Activated CD4-positive, alpha-beta memory T cell treated with anti-CD3 and anti-CD28 coated beads for 36 hours (primary cell): ENCODE results near the gene TEKT4. TPM values are rescaled to one million over a fixed set of nuclear protein-coding genes. Genes with fewer than 3 reads are reported as not detected.
"Not testable (repeated sequence)": the region's sequence is repeated elsewhere in the genome, so short reads cannot be mapped to it uniquely, and the experiment has no call there.

Experiments used
- CTCF ChIA-PET: fragments of 350-600 bp; sonication (Branson Sonifier 250); formaldehyde crosslinking; loops from one replicate; lab custom pipeline; 2021; ENCODE audit warnings: antibody characterized with exemption, inconsistent platforms; lab: Charles Lee
- POLR2A ChIA-PET: fragments of 350-600 bp; sonication (Branson Sonifier 250); formaldehyde crosslinking; loops from one replicate; lab custom pipeline; 2021; ENCODE audit warnings: antibody characterized with exemption; lab: Charles Lee
- DNase-seq: peaks from one replicate; pipeline ENCODE4 v3.0.0-alpha.2; 2020
- H3K27ac Mint-ChIP-seq: one replicate; pipeline ENCODE4 v1.8.0; 2021; ENCODE audit warnings: mixed read lengths
- H3K27me3 Mint-ChIP-seq: one replicate; pipeline ENCODE4 v1.8.0; 2021; ENCODE audit warnings: mixed read lengths
- H3K36me3 Mint-ChIP-seq: one replicate; pipeline ENCODE4 v1.8.0; 2021; ENCODE audit warnings: mixed read lengths
- H3K4me1 Mint-ChIP-seq: one replicate; pipeline ENCODE4 v1.8.0; 2021; ENCODE audit warnings: low read depth, mixed read lengths
- H3K4me3 Mint-ChIP-seq: one replicate; pipeline ENCODE4 v1.8.0; 2021; ENCODE audit warnings: mild to moderate bottlenecking, mixed read lengths
- H3K9me3 Mint-ChIP-seq: one replicate; pipeline ENCODE4 v1.8.0; 2021; ENCODE audit warnings: mixed read lengths
- intact Hi-C: fragments of 100-400 bp; cut with micrococcal nuclease; formaldehyde crosslinking; loops from one replicate; pipeline ENCODE4 v1.15.1; 2023
- total RNA-seq, 2 experiments: library from RNA; stranded (reverse); gene quantifications; one replicate each; pipeline ENCODE4 v1.2.3, GENCODE V29; 2021

Gene TEKT4
- total RNA-seq: not detected

- no peak within 1 kb of the TSS for H3K27ac Mint-ChIP-seq
- H3K36me3 Mint-ChIP-seq: no peaks in the 10 kb centered on the region
- no peak within 1 kb of the TSS for H3K4me3 Mint-ChIP-seq
- intact Hi-C loops: no loop called here
- peaks cover 8% of the 10 kb centered on the region for H3K27me3 Mint-ChIP-seq
- no peaks in the 10 kb centered on the region for H3K9me3 Mint-ChIP-seq
- no peaks in the 10 kb centered on the region for H3K4me1 Mint-ChIP-seq
- DNase-seq: no peak
- ChIA-PET CTCF (interaction anchor here (1.2 kb wide), 1 partner anchor 266 kb away, joined by 3 read pairs; no protein-coding TSS in a partner anchor), POLR2A (no interaction called here)
Observed at GRCh38 chr2:94871226-94872087, at the start of gene TEKT4. TEKT4 (plus strand) TSS chr2:94871430; CDS start chr2:94871580, 150 bp downstream.

- H3K27ac Mint-ChIP-seq, H3K27me3 Mint-ChIP-seq, H3K9me3 Mint-ChIP-seq, H3K36me3 Mint-ChIP-seq, H3K4me3 Mint-ChIP-seq, POLR2A ChIA-PET, H3K4me1 Mint-ChIP-seq, DNase-seq, intact Hi-C loops, CTCF ChIA-PET: not testable (repeated sequence)
Observed at GRCh38 chr2:94839224-94839623, 32.0 kb upstream of the TEKT4 start.

GRCh38 chr2:94856856-94857255 lies 14.4 kb upstream of the TEKT4 start:
- H3K4me1 Mint-ChIP-seq, H3K9me3 Mint-ChIP-seq, CTCF ChIA-PET, POLR2A ChIA-PET, DNase-seq, H3K27ac Mint-ChIP-seq, intact Hi-C loops, H3K36me3 Mint-ChIP-seq: not testable (repeated sequence)
- H3K27me3 Mint-ChIP-seq: peaks cover 27% of the 10 kb centered on the region
- peak overlapping the region; percentile 35 for H3K4me3 Mint-ChIP-seq

- CTCF ChIA-PET, H3K27ac Mint-ChIP-seq, intact Hi-C loops, POLR2A ChIA-PET, H3K4me1 Mint-ChIP-seq, H3K36me3 Mint-ChIP-seq, DNase-seq, H3K9me3 Mint-ChIP-seq: not testable (repeated sequence)
- peaks cover 30% of the 10 kb centered on the region for H3K27me3 Mint-ChIP-seq
- H3K4me3 Mint-ChIP-seq: peak overlapping the region; percentile 35
Observed at GRCh38 chr2:94857367-94858162, 13.7 kb upstream of the TEKT4 start.

DNA sequence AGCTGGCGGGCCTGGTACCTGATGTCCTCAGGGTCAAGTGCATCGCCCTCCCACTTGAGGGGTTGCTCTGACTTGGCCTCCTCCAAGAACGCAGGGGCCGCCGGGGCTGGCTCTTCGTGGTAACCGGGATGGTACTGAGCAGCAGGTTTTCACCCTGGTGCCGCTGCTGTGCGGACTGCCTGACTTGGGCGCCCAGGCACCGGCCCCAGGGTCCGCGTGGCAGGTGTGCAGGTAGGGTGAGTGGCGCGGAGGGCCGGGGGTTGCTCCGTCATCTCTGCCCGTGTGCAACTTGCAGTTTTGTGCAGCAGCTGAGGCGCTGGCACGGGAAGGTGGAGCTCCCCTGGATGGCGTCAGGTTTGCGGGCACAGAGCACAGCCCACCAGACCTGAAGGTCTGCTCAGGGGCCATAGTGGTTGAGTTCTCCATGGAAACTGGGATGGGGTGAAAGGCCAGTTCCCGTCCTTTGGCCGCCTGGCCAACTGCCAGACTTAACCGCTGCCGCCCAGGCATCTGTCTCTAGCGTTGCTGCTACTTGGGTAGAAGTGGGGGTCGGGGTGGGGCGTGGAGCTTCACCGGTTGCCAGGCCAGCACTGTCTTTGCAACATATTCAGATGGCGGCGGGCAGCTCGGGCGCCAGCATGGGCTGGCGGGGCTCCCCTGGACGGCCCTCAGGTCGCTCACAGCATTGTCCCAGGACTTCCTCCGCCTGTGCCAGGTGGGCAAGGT lies 12.9 kb upstream of the TEKT4 start:
- intact Hi-C loops, H3K36me3 Mint-ChIP-seq, H3K4me1 Mint-ChIP-seq, CTCF ChIA-PET, H3K9me3 Mint-ChIP-seq, H3K27ac Mint-ChIP-seq, DNase-seq, POLR2A ChIA-PET, H3K4me3 Mint-ChIP-seq: not testable (repeated sequence)
- H3K27me3 Mint-ChIP-seq: peaks cover 34% of the 10 kb centered on the region

DNA sequence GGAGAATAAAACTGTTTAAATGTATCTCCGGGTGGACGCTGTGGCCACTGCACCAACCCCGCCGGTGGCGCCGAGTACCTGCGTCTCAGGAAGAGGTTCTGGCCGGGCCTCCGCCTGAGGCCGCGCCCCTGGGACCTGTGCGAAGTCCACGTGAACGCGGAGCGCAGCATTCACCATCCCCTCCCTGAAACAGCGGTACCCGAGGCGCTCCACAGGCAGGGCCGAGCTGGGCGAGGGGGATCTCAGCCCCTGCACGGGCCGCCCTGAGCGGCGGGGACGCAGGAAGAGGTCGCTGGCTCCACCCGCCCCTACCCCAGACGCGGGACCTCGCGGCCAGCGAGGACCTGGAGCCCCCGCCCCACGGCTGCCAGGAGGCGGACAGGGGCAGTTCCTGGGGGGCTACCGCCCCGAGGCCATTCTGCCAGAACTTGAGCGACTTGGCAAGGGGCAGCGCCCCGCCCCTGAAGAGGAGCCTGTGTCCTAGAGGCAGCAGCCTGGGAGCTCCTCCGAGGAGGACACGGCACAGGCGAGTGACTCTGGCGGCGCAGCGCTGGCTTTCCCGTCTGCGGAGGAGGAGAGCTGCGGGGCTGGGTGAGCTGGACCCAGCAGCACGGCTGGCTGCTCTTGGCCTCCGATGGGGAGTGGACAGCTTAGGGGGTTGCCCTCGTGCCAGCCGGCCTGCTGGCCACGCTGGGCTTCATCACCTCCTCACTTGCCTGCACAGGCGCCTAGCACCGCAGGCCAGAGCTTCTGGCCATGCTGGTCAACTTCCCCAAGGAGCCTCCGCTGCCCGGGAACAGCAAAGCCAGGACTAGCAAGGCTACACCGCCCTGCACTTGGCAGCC lies 9.7 kb upstream of the TEKT4 start:
- ChIA-PET POLR2A (no interaction called here), CTCF (interaction anchor here (1.0 kb wide), 1 partner anchor 95 kb away, joined by 4 read pairs; no protein-coding TSS in a partner anchor)
- intact Hi-C loops: no loop called here
- Mint-ChIP-seq H3K36me3 (no peaks in the 10 kb centered on the region), H3K4me3 (no peak overlapping the region), H3K9me3 (no peaks in the 10 kb centered on the region), H3K27me3 (peaks cover 48% of the 10 kb centered on the region), H3K4me1 (peaks cover 2% of the 10 kb centered on the region), H3K27ac (no peak overlapping the region)
- DNase-seq: no peak

- H3K36me3 Mint-ChIP-seq, H3K27ac Mint-ChIP-seq, intact Hi-C loops, H3K4me3 Mint-ChIP-seq, H3K9me3 Mint-ChIP-seq, H3K4me1 Mint-ChIP-seq, POLR2A ChIA-PET, DNase-seq: not testable (repeated sequence)
- peaks cover 41% of the 10 kb centered on the region for H3K27me3 Mint-ChIP-seq
- CTCF ChIA-PET: interaction anchor here (1.5 kb wide), 1 partner anchor 11 kb away, joined by 4 read pairs; no protein-coding TSS in a partner anchor
Observed at GRCh38 chr2:94862903-94863302, 8.3 kb upstream of the TEKT4 start.

GRCh38 chr2:94869131-94869530 lies 2.1 kb upstream of the TEKT4 start:
- peaks cover 17% of the 10 kb centered on the region for H3K27me3 Mint-ChIP-seq
- H3K4me3 Mint-ChIP-seq: no peak overlapping the region
- no peaks in the 10 kb centered on the region for H3K4me1 Mint-ChIP-seq
- intact Hi-C loops: no loop called here
- no peaks in the 10 kb centered on the region for H3K9me3 Mint-ChIP-seq
- CTCF ChIA-PET: no interaction called here
- POLR2A ChIA-PET: no interaction called here
- no peak overlapping the region for H3K27ac Mint-ChIP-seq
- no peaks in the 10 kb centered on the region for H3K36me3 Mint-ChIP-seq
- no peak for DNase-seq

DNA sequence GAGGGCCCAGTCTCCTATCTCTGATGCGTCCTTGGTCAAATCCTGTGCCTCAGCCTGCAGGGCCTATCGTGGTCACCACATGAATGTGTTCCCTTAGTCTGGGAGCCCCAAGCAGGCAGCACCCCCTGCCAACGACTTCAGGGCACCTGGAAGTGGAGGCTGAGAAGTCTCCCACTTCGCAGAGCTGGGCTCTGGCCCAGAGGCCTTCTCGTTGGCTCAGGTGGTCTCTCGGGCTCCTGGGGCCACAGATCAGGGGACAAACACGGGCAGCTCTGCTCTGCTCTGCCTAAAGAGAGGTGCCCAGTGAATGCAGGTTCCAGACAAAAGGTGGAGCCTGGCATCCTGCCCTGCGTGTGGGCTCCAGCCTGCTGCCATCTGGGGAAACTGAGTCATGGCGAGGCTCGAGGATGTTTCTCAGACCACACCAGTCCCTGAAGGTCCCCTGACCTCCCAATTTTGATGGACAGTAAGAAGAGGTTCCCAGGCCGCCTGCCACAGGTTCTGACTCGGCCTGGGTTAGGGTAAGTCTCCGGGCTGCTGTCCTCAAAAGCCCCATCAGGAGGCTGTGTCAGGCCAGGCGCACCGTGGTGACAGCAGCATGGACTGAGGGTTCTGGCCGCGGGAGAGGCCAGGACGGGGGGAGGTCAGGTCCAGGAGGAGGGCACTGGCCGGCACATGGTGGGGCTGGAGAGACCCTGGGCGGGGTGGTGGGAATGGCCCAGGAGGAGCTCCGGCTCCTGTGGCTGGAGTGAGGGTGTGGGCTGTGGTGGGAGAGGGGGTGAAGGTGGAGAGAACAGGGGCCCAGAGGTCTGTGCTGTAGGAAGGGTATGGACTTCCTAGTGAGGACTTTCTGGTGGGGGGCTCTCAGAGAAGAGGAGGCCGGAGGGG lies 1.4 kb upstream of the TEKT4 start:
- DNase-seq: no peak
- peaks cover 12% of the 10 kb centered on the region for H3K27me3 Mint-ChIP-seq
- H3K36me3 Mint-ChIP-seq: no peaks in the 10 kb centered on the region
- ChIA-PET POLR2A (no interaction called here), CTCF (no interaction called here)
- no peak overlapping the region for H3K4me3 Mint-ChIP-seq
- no peaks in the 10 kb centered on the region for H3K9me3 Mint-ChIP-seq
- no peaks in the 10 kb centered on the region for H3K4me1 Mint-ChIP-seq
- no peak overlapping the region for H3K27ac Mint-ChIP-seq
- intact Hi-C loops: no loop called here

GRCh38 chr2:94870440-94871225 lies 597 bp upstream of the TEKT4 start:
- Mint-ChIP-seq H3K27me3 (peaks cover 10% of the 10 kb centered on the region), H3K4me1 (no peaks in the 10 kb centered on the region), H3K27ac (no peak overlapping the region), H3K9me3 (no peaks in the 10 kb centered on the region), H3K4me3 (no peak overlapping the region), H3K36me3 (no peaks in the 10 kb centered on the region)
- DNase-seq: peak; percentile 57
- intact Hi-C loops: no loop called here
- CTCF ChIA-PET: interaction anchor here (1.2 kb wide), 1 partner anchor 267 kb away, joined by 3 read pairs; no protein-coding TSS in a partner anchor
- POLR2A ChIA-PET: no interaction called here
